Ovary (tissue), 10 donors: ENCODE measurements around the gene IFRD1. TPM values are rescaled to one million over a fixed set of nuclear protein-coding genes. Genes with fewer than 3 reads are reported as not detected.

Experiments
- DNase-seq, 5 donors: peaks; one replicate each; pipeline ENCODE4 v3.0.0-alpha.2; 2019 to 2020
- H3K27ac ChIP-seq, 2 donors: fragments of 200-600 bp; one replicate each; pipeline versions ENCODE4 v1.5.1 to v1.8.0; 2019 to 2022
- H3K27me3 ChIP-seq: fragments of 200-600 bp; one replicate; pipeline ENCODE4 v1.8.0; 2022
- H3K36me3 ChIP-seq: fragments of 200-600 bp; sonication (generic); one replicate; pipeline ENCODE4 v1.5.1; 2019
- H3K4me1 ChIP-seq: one replicate; pipeline ENCODE4 v1.8.1; 2013; ENCODE audit warnings: mild to moderate bottlenecking, moderate library complexity; ENCODE audit not compliant: insufficient read depth
- H3K4me3 ChIP-seq: fragments of 200-600 bp; sonication (generic); one replicate; pipeline ENCODE4 v1.5.1; 2017
- H3K9me3 ChIP-seq, 2 donors: fragments of 200-600 bp in 1 of 2; sonication (generic) in 1 of 2; one replicate each; pipeline versions ENCODE4 v1.5.1 to v1.8.1; 2013 to 2019; ENCODE audit warnings: mild to moderate bottlenecking in 1 of 2, moderate library complexity in 1 of 2
- CTCF ChIP-seq, 3 donors: fragments of 450-650 bp in 2 of 3; fragments of 200-600 bp in 1 of 3; IDR thresholded peaks; one replicate each; pipeline versions ENCODE4 v1.5.1 to v1.8.0; 2016 to 2022; ENCODE audit warnings: antibody characterized with exemption in 3 of 3, mild to moderate bottlenecking in 1 of 3
- EP300 ChIP-seq: sonication (generic); formaldehyde crosslinking; IDR thresholded peaks from one replicate; pipeline ENCODE4 v1.6.1; 2017; ENCODE audit warnings: antibody characterized with exemption
- POLR2A ChIP-seq: fragments of 450-650 bp; IDR thresholded peaks from one replicate; pipeline ENCODE4 v1.6.1; 2017; ENCODE audit warnings: antibody characterized with exemption, mild to moderate bottlenecking, moderate library complexity
- WGBS, 3 donors: extraction: QIAGEN DNeasy Blood & Tissue Kit in 1 of 3; methylation state at CpG; one replicate each; pipeline versions ENCODE4 v1.1.5 to v1.1.7; 2013 to 2017; 5-methylcytosine and 5-hydroxymethylcytosine counted together
- intact Hi-C, 4 donors: fragments of 100-400 bp; cut with DNase I; formaldehyde crosslinking; loops; one replicate each; pipeline versions ENCODE4 v1.11.0 to v1.15.1; 2022 to 2023
- long read RNA-seq, 3 donors: library from polyadenylated mRNA in 2 of 3; unstranded in 2 of 3; transcript quantifications; one replicate each; pipeline ENCODE4 v2.0.0 and lab custom pipeline, GENCODE V29; 2021 to 2026
- polyA plus RNA-seq, 2 donors: library from polyadenylated mRNA; stranded (reverse); fragments of 200-250 nt in 1 of 2; fragments of 350-450 nt in 1 of 2; fragmentation: Illumina TruSeq in 1 of 2; extraction: RNeasy Lipid Tissue Mini Kit (QIAGEN cat#74804) in 1 of 2; gene quantifications; one replicate each; pipeline ENCODE4 v1.2.3, GENCODE V29; 2013 to 2014
- total RNA-seq, 7 donors: library from RNA; depleted of rRNA in 2 of 7; stranded (reverse); fragments of >200 nt in 2 of 7; fragmentation: NEBNext Ultra II Directional in 3 of 7; extraction: Animal tissue kit (Norgen Biotek cat#: 25700) in 3 of 7; gene quantifications; one replicate each; pipeline versions ENCODE4 v1.1.0 to v1.2.4, GENCODE V29; 2016 to 2023
- donor health status: DM: no; HTN: no; CAD: no; lungs with moderate emphysema.
- donor health status: DM: no; HTN: no; CAD: no.
- donor health status: Bipolar disorder and iron deficiency.
- donor health status: DM: yes; HTN: yes; CAD: no.
- donor health status: DM: no; HTN: no; CAD: no.
- donor health status: DM: yes; HTN: yes; CAD: no.

Gene IFRD1
- total RNA-seq (10 to 100 TPM; 35.1 to 75.1 (median 58.1) TPM), polyA plus RNA-seq (10 to 100 TPM; 21.2 to 29.3 TPM)
- long read RNA-seq, donor 1, transcript IFRD1-205 (4 exons, 1,938 nt) = minor isoform, 5 of 155 reads
- long read RNA-seq, donor 1, transcript IFRD1-202 (12 exons, 2,290 nt) = major isoform, 128 of 155 reads
- long read RNA-seq, donor 1, partial matches to known transcripts = 4 of 155 reads
- long read RNA-seq, donor 1, other reads (novel, unspliced or antisense) = 13 of 155 reads
- long read RNA-seq, donor 2, transcript IFRD1-202 (12 exons, 2,290 nt) = major isoform, 10 of 39 reads
- long read RNA-seq, donor 2, partial matches to known transcripts = 29 of 39 reads
- long read RNA-seq, donor 2, other reads (novel, unspliced or antisense) = 0 of 39 reads
- long read RNA-seq, donor 3, transcript IFRD1-202 (12 exons, 2,290 nt) = major isoform, 51 of 61 reads
- long read RNA-seq, donor 3, partial matches to known transcripts = 0 of 61 reads
- long read RNA-seq, donor 3, other reads (novel, unspliced or antisense) = 10 of 61 reads

GRCh38 chr7:112449902-112450806, at the start of gene IFRD1:
Gene IFRD1, plus strand, starts transcription at chr7:112450460. Its CDS starts 229 bp downstream, at chr7:112450689.
- Histone ChIP-seq H3K36me3 (no peaks in the 10 kb centered on the region), H3K9me3 (no peaks in the 10 kb centered on the region), H3K4me1 (peaks cover 5% of the 10 kb centered on the region), H3K27me3 (no peaks in the 10 kb centered on the region), H3K4me3 (peak within 1 kb of the TSS; percentile 98), H3K27ac (peak within 1 kb of the TSS; percentile 99)
- WGBS, 3 donors = 0 to 1% (median 0%) methylated on average over 67 to 73 of the region's 73 CpGs
- intact Hi-C loops = loop anchor here in 1 of 4 donors (5.0 kb wide), 1 partner anchor 243 kb away; the partner anchor contains the start of genes DOCK4 and ZNF277
- DNase-seq = peak; percentile 98 to 100 (median 99)
- peak; percentile 100 for TF ChIP-seq POLR2A
- TF ChIP-seq CTCF (IDR thresholded peaks at IDR 0.05) = no peak
- TF ChIP-seq EP300 = no peak

- Histone ChIP-seq H3K27ac (no peak overlapping the region), H3K4me3 (no peak overlapping the region), H3K4me1 (no peaks in the 10 kb centered on the region), H3K36me3 (no peaks in the 10 kb centered on the region), H3K9me3 (no peaks in the 10 kb centered on the region), H3K27me3 (no peaks in the 10 kb centered on the region)
- intact Hi-C loops = no loop called here
- TF ChIP-seq POLR2A (no peak), CTCF (IDR thresholded peaks at IDR 0.05) (no peak), EP300 (no peak)
- DNase-seq = no peak
Measured at GRCh38 chr7:112404321-112404720, 45.9 kb upstream of the IFRD1 start.

- TF ChIP-seq EP300 (no peak), POLR2A (no peak)
- 96 to 98% (median 97%) methylated on average over 1 of the region's 1 CpG for WGBS, 3 donors
- H3K4me1 ChIP-seq = no peaks in the 10 kb centered on the region
- H3K36me3 ChIP-seq = no peaks in the 10 kb centered on the region
- H3K9me3 ChIP-seq = no peaks in the 10 kb centered on the region
- no peak overlapping the region for H3K27ac ChIP-seq
- H3K4me3 ChIP-seq = no peak overlapping the region
- H3K27me3 ChIP-seq = no peaks in the 10 kb centered on the region
- DNase-seq = no peak
- intact Hi-C loops = no loop called here
Measured at GRCh38 chr7:112405286-112405685, 45.0 kb upstream of the IFRD1 start.

GRCh38 chr7:112407261-112407660, 43.0 kb upstream of the IFRD1 start:
- 94 to 100% (median 100%) methylated on average over 1 of the region's 1 CpG for WGBS, 3 donors
- TF ChIP-seq EP300 (no peak), POLR2A (no peak), CTCF (IDR thresholded peaks at IDR 0.05) (no peak)
- no peaks in the 10 kb centered on the region for H3K4me1 ChIP-seq
- no peak overlapping the region for H3K27ac ChIP-seq
- no peaks in the 10 kb centered on the region for H3K36me3 ChIP-seq
- H3K9me3 ChIP-seq = no peaks in the 10 kb centered on the region
- no peaks in the 10 kb centered on the region for H3K27me3 ChIP-seq
- DNase-seq = no peak
- intact Hi-C loops = no loop called here
- no peak overlapping the region for H3K4me3 ChIP-seq
